H9 (cell line): Measurements from ENCODE around the gene AP1S3. TPM values are rescaled to one million over a fixed set of nuclear protein-coding genes. Genes with fewer than 3 reads are reported as not detected.
"Not testable (repeated sequence)": the region's sequence is repeated elsewhere in the genome, so short reads cannot be mapped to it uniquely, and the experiment has no call there.

Experiments
- DNase-seq: peaks from one replicate; pipeline ENCODE4 v3.0.0-alpha.2; 2017
- H2AFZ ChIP-seq: one replicate; pipeline ENCODE4 v1.6.1; 2013; ENCODE audit warnings: mild to moderate bottlenecking, low read length, control low read depth, moderate library complexity
- H2AK5ac ChIP-seq: 2 replicates; pipeline ENCODE4 v1.6.1; 2013; ENCODE audit warnings: low read length, control low read depth, mixed read lengths; ENCODE audit not compliant: insufficient read length
- H2BK120ac ChIP-seq: one replicate; pipeline ENCODE4 v1.6.1; 2013; ENCODE audit warnings: low read depth, mild to moderate bottlenecking, low read length, control low read depth, inconsistent platforms; ENCODE audit not compliant: poor library complexity, severe bottlenecking
- H2BK12ac ChIP-seq: 2 replicates; pipeline ENCODE4 v1.6.1; 2013; ENCODE audit warnings: low read length, control low read depth, mixed read lengths, low read depth; ENCODE audit not compliant: insufficient read length
- H2BK15ac ChIP-seq: 2 replicates; pipeline ENCODE4 v1.6.1; 2013; ENCODE audit warnings: low read depth, low read length, control low read depth
- H2BK20ac ChIP-seq: one replicate; pipeline ENCODE4 v1.6.1; 2013; ENCODE audit warnings: low read depth, mild to moderate bottlenecking, low read length, control low read depth, inconsistent platforms; ENCODE audit not compliant: poor library complexity, severe bottlenecking
- H2BK5ac ChIP-seq: 2 replicates; pipeline ENCODE4 v1.6.1; 2013; ENCODE audit warnings: low read length, control low read depth, mixed read lengths; ENCODE audit not compliant: insufficient read length
- H3K14ac ChIP-seq: 2 replicates; pipeline ENCODE4 v1.6.1; 2013; ENCODE audit warnings: low read length, control low read depth; ENCODE audit not compliant: insufficient read depth
- H3K18ac ChIP-seq: 2 replicates; pipeline ENCODE4 v1.6.1; 2013; ENCODE audit warnings: low read depth, mild to moderate bottlenecking, mixed read lengths, low read length, control low read depth; ENCODE audit not compliant: insufficient read length
- H3K23ac ChIP-seq: 2 replicates; pipeline ENCODE4 v1.6.1; 2013; ENCODE audit warnings: low read length, control low read depth, mixed read lengths, low read depth; ENCODE audit not compliant: insufficient read length
- H3K23me2 ChIP-seq: 2 replicates; pipeline ENCODE4 v1.6.1; 2013; ENCODE audit warnings: low read depth, mild to moderate bottlenecking, mixed read lengths, low read length, control low read depth; ENCODE audit not compliant: insufficient read length, poor library complexity, severe bottlenecking
- H3K27ac ChIP-seq: 2 replicates; pipeline ENCODE4 v1.5.1; 2013; ENCODE audit warnings: low read length, control low read depth, mixed read lengths, low read depth; ENCODE audit not compliant: insufficient read length
- H3K27me3 ChIP-seq: 2 replicates; pipeline ENCODE4 v1.6.1; 2013; ENCODE audit warnings: low read length, control low read depth, inconsistent platforms; ENCODE audit not compliant: insufficient read depth
- H3K4ac ChIP-seq: 2 replicates; pipeline ENCODE4 v1.6.1; 2013; ENCODE audit warnings: low read depth, mild to moderate bottlenecking, control low read depth, inconsistent platforms, low read length, moderate library complexity
- H3K4me1 ChIP-seq: 2 replicates; pipeline ENCODE4 v1.6.1; 2013; ENCODE audit warnings: low read length, control low read depth, inconsistent platforms; ENCODE audit not compliant: insufficient read depth
- H3K4me2 ChIP-seq: 2 replicates; pipeline ENCODE4 v1.6.1; 2013; ENCODE audit warnings: low read length, control low read depth, mixed read lengths; ENCODE audit not compliant: insufficient read length, insufficient read depth
- H3K56ac ChIP-seq: 2 replicates; pipeline ENCODE4 v1.6.1; 2013; ENCODE audit warnings: low read depth, mild to moderate bottlenecking, mixed read lengths, low read length, control low read depth; ENCODE audit not compliant: insufficient read length
- H3K79me1 ChIP-seq: 2 replicates; pipeline ENCODE4 v1.6.1; 2013; ENCODE audit warnings: low read depth, mild to moderate bottlenecking, moderate library complexity, low read length, control low read depth, inconsistent platforms; ENCODE audit not compliant: insufficient read depth, poor library complexity, severe bottlenecking
- H3K79me2 ChIP-seq: 2 replicates; pipeline ENCODE4 v1.6.1; 2013; ENCODE audit warnings: low read length, control low read depth, inconsistent platforms; ENCODE audit not compliant: insufficient read depth
- H3K9ac ChIP-seq: 2 replicates; pipeline ENCODE4 v1.6.1; 2013; ENCODE audit warnings: low read length, control low read depth, mixed read lengths; ENCODE audit not compliant: insufficient read length; ENCODE audit errors: extremely low read depth
- H3K9me3 ChIP-seq: one replicate; pipeline ENCODE4 v1.6.1; 2013; ENCODE audit warnings: low read depth, low read length, inconsistent platforms; ENCODE audit not compliant: control insufficient read depth
- H3T11ph ChIP-seq: one replicate; pipeline ENCODE4 v1.6.1; 2013; ENCODE audit warnings: mild to moderate bottlenecking, low read length, control low read depth, inconsistent platforms
- H4K20me1 ChIP-seq: one replicate; pipeline ENCODE4 v1.6.1; 2013; ENCODE audit not compliant: control insufficient read depth, insufficient read length, insufficient read depth
- H4K5ac ChIP-seq: 2 replicates; pipeline ENCODE4 v1.6.1; 2013; ENCODE audit warnings: low read depth, mild to moderate bottlenecking, mixed read lengths, low read length, control low read depth; ENCODE audit not compliant: insufficient read length
- H4K8ac ChIP-seq: replicated peaks from 2 replicates; pipeline ENCODE4 v1.6.1; 2013; ENCODE audit warnings: low read length, control low read depth, mixed read lengths, low read depth; ENCODE audit not compliant: insufficient read length
- H4K91ac ChIP-seq: 2 replicates; pipeline ENCODE4 v1.6.1; 2013; ENCODE audit warnings: low read depth, mild to moderate bottlenecking, moderate library complexity, mixed read lengths, low read length, control low read depth; ENCODE audit not compliant: insufficient read length
- H3K27ac Mint-ChIP-seq, 3 experiments: 2 replicates in 2 of 3; 3 replicates in 1 of 3; pipeline ENCODE4 v1.8.0; 2020 to 2021; ENCODE audit warnings: mixed read lengths in 3 of 3, mild to moderate bottlenecking in 1 of 3, moderate library complexity in 1 of 3
- H3K27me3 Mint-ChIP-seq: 2 replicates; pipeline ENCODE4 v1.8.0; 2021; ENCODE audit warnings: low read depth, mild to moderate bottlenecking, moderate library complexity, mixed read lengths
- H3K36me3 Mint-ChIP-seq, 3 experiments: 2 replicates in 2 of 3; 3 replicates in 1 of 3; pipeline ENCODE4 v1.8.0; 2020 to 2021; ENCODE audit warnings: low read depth in 3 of 3, mixed read lengths in 3 of 3; ENCODE audit not compliant: insufficient read depth in 1 of 3
- H3K4me1 Mint-ChIP-seq, 2 experiments: 2 replicates each; pipeline ENCODE4 v1.8.0; 2020; ENCODE audit warnings: mixed read lengths in 2 of 2
- H3K4me3 Mint-ChIP-seq, 2 experiments: 2 replicates in 1 of 2; 3 replicates in 1 of 2; pipeline ENCODE4 v1.8.0; 2020 to 2021; ENCODE audit warnings: mild to moderate bottlenecking in 2 of 2, mixed read lengths in 2 of 2, moderate library complexity in 1 of 2
- H3K9me3 Mint-ChIP-seq, 2 experiments: 2 replicates in 1 of 2; 3 replicates in 1 of 2; pipeline ENCODE4 v1.8.0; 2020; ENCODE audit warnings: mild to moderate bottlenecking in 2 of 2, mixed read lengths in 2 of 2, moderate library complexity in 1 of 2
- CTCF ChIP-seq: fragments of 200-600 bp; sonication (generic); conservative IDR thresholded peaks from 3 replicates; pipeline ENCODE4 v1.8.0; 2021; ENCODE audit warnings: antibody characterized with exemption, mild to moderate bottlenecking
- WGBS: extraction: QIAGEN DNeasy Blood & Tissue Kit; methylation state at CpG from one replicate; pipeline ENCODE4 v1.1.7; 2013; ENCODE audit warnings: missing lambda C conversion rate, low lambda C conversion rate, mixed read lengths; ENCODE audit not compliant: insufficient read length; ENCODE audit errors: extremely low coverage; 5-methylcytosine and 5-hydroxymethylcytosine counted together
- total RNA-seq: library from RNA; stranded (reverse); gene quantifications from 2 replicates; pipeline ENCODE4 v1.2.1, GENCODE V29; 2021

AP1S3 gene
- total RNA-seq, 1 experiment from 2014 or later, result 8.7 TPM

GRCh38 chr2:223788826-223789225 lies 48.6 kb downstream of the AP1S3 start:
- no peak overlapping the region for H3K27ac Mint-ChIP-seq
- Histone ChIP-seq H2BK15ac (no peak overlapping the region), H4K91ac (no peak overlapping the region), H3K4me1 (0 out of 2 replicates have a peak, but pooled peaks cover 3% of the 10 kb centered on the region), H3K14ac (no peak overlapping the region), H2BK12ac (no peak overlapping the region), H3K27me3 (no peaks in the 10 kb centered on the region), H3T11ph (no peak overlapping the region), H3K27ac (no peak overlapping the region), H3K23ac (no peak overlapping the region), H4K20me1 (no peaks in the 10 kb centered on the region), H3K9ac (no peak overlapping the region), H3K79me2 (no peaks in the 10 kb centered on the region), H2AFZ (no peak overlapping the region), H3K79me1 (no peaks in the 10 kb centered on the region), H3K4me2 (no peak overlapping the region), H2BK120ac (no peak overlapping the region), H3K18ac (no peak overlapping the region), H3K23me2 (no peaks in the 10 kb centered on the region), H2BK5ac (no peak overlapping the region), H2AK5ac (no peak overlapping the region), H3K9me3 (no peaks in the 10 kb centered on the region), H4K5ac (no peak overlapping the region), H2BK20ac (no peak overlapping the region), H3K4ac (no peak overlapping the region), H3K56ac (no peak overlapping the region), H4K8ac (no peak overlapping the region)
- H3K4me3 Mint-ChIP-seq, result no peak overlapping the region
- peaks cover 0 to 6% of the 10 kb centered on the region in 2 experiments; a peak in 4 of 5 replicates for H3K9me3 Mint-ChIP-seq
- H3K4me1 Mint-ChIP-seq, result peaks cover 9 to 12% of the 10 kb centered on the region in 2 experiments
- no peak for DNase-seq
- H3K27me3 Mint-ChIP-seq, result no peaks in the 10 kb centered on the region
- no peak for TF ChIP-seq CTCF
- peaks cover 0 to 2% (median 0%) of the 10 kb centered on the region in 3 experiments; a peak in 2 of 7 replicates for H3K36me3 Mint-ChIP-seq

GRCh38 chr2:223788106-223788505 lies 49.3 kb downstream of the AP1S3 start:
- no CpG with 5 or more reads among the region's 10 CpGs for WGBS
- H3K9ac ChIP-seq, result not testable (repeated sequence)

More at GRCh38 chr2:223788106-223788505, 49.3 kb downstream of the AP1S3 start:
- H2AFZ ChIP-seq, DNase-seq, H2BK5ac ChIP-seq, H2BK20ac ChIP-seq, H3K23ac ChIP-seq, H3K79me2 ChIP-seq, H4K20me1 ChIP-seq, H4K91ac ChIP-seq, H4K8ac ChIP-seq, H3K4me1 ChIP-seq, H3K4ac ChIP-seq, H3K4me2 ChIP-seq, H3K79me1 ChIP-seq, H3K27me3 Mint-ChIP-seq, H3K27ac Mint-ChIP-seq, H3K9me3 Mint-ChIP-seq, H3K27ac ChIP-seq, H3K18ac ChIP-seq, H3K23me2 ChIP-seq, H3K14ac ChIP-seq, H2BK12ac ChIP-seq, H3T11ph ChIP-seq, H2AK5ac ChIP-seq, H3K27me3 ChIP-seq, H4K5ac ChIP-seq, H2BK15ac ChIP-seq, H3K9me3 ChIP-seq, H3K4me3 Mint-ChIP-seq, H2BK120ac ChIP-seq, H3K56ac ChIP-seq, H3K36me3 Mint-ChIP-seq: not testable (repeated sequence)
- H3K4me1 Mint-ChIP-seq, result peaks cover 9 to 12% of the 10 kb centered on the region in 2 experiments
